GM18873 (cell line): ENCODE results near the gene TMEM163.
"Not testable (repeated sequence)": the region's sequence is repeated elsewhere in the genome, so short reads cannot be mapped to it uniquely, and the experiment has no call there.

Experiments used
- ATAC-seq: cut with Tn5 transposase; IDR thresholded peaks from one replicate; pipeline ENCODE4 v1.9.1; 2021; ENCODE audit warnings: mild to moderate bottlenecking, moderate library complexity, moderate number of reproducible peaks; ENCODE audit not compliant: unreplicated experiment, low FRiP score

The TMEM163 gene

DNA sequence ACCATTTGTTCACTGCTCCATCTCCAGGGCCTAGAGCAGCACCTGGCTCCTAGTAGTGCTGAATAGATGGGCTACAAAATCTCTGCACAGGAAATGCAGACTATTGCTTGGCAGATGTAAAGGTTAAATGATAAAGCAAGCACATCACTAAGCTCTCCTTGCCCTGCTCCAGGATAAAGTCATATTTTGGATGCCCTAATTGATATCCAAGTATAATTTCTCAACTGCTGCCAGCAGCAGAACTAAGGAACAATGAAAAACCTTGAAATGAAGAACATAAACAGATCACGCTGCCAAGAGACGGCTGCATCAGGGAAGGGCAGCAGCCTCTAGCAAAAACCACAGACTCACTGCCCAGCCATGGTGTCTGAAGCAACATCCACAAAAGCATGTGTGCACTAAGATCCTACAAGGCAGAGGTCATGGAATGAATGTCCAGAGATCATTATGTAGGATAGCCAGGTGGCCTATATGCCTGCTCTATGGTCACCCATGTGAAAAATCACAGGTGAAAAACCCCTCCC lies 134.7 kb downstream of the TMEM163 start:
- no peak for ATAC-seq

DNA sequence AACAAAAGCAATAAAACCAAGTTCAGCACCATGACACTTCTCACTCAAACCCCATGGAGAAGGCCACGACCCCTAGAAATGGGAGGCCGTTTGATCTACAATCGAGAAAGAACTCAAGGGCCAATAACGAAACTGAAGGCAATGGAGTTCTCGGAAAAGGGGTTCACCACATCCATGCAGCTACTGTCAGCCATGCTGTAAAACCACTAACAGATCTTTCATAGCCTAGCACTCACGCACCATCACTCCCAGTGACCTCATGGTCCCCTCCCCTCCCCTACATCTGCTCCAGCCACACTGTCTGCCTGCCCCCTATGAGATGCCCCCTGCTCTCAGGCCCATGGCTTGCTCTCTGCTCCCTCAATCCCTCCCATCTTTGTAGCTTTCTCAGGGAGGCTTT lies 135.3 kb downstream of the TMEM163 start:
- no peak for ATAC-seq

DNA sequence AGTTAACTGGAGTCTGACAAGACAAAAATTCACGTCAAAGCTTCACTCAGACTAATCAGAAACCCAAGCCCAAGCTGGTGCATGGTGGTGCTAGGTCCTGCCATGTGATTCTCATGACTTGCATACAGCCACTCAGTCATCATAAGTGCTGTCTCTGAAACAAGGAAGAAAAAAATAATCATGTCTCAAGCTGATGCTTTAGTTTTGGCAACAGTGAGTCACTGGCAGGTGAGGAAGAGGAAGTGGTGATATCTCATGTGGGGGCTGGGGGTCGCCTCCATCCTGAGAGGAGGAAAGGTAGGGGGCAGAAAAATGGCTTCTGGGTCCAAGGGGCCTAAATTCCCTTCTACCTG lies 136.3 kb downstream of the TMEM163 start:
- ATAC-seq = no peak

DNA sequence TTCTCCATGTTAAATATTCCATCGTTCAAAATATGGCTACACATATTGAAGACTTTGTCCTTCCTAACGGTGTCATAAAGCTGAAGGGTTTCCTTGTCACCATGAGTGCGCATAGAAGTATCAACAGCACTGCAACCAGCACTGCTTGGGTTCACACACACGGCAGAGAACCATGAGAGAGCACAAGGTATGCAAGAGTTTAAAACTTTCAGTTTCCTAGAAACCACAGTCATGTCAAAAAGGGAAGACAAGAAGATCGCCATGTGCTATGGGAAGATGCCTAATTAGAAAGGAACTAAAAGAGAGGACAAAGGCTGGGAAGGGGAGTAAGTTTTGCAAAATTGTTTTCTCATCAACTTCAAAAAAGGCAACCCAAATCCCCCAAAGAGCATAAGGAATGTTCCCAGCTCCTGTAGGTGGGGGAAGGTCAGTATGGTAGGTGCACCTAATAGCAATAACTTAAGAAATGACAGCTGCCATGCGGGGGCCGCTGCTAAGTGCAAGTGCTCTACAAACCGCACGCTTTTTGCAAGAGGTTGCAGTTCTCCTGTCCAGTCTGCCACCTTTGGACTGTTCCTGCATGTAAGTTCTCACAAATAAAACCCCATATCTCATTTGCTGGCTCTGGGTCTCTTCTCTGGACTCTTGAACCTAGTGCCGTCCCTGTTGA lies 136.8 kb downstream of the TMEM163 start:
- no peak for ATAC-seq

DNA sequence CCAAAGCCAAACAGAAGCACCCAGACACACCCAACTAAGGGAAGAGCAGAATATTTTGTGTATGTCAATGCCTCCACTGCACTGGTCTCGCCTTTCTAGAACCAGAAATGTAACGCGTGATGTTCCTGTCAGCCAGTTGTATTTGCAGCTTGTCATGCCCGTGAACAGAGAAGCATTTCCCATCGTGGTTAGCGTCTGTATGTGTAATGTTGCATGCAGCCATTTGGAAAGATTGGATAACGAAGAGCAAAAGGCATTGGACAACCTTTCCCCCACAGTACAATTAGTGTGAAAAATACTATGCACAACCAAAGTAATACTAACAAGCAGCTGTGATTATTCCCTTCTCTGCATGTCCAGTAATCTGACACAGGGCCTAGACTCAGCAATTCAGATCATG lies 140.5 kb downstream of the TMEM163 start:
- no peak for ATAC-seq

DNA sequence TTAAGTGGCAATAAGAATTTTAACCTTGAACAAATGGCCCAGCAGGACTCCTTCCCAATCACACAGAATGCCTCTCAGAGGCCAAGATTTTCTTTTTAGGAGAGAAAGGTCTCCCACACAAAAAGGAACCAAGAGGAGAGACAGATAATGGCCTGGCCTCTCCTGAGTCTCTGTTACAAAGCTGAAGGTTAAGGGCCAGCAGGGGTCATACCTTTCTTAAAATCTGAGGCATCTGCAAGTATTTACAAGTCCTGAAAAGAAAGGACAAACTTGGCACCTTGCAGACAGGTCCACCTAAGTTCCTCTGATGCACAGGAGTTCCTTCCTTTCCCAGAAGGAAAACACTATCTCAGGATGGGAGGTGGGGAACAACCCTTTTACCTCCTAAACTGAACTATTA lies 142.3 kb downstream of the TMEM163 start:
- no peak for ATAC-seq

DNA sequence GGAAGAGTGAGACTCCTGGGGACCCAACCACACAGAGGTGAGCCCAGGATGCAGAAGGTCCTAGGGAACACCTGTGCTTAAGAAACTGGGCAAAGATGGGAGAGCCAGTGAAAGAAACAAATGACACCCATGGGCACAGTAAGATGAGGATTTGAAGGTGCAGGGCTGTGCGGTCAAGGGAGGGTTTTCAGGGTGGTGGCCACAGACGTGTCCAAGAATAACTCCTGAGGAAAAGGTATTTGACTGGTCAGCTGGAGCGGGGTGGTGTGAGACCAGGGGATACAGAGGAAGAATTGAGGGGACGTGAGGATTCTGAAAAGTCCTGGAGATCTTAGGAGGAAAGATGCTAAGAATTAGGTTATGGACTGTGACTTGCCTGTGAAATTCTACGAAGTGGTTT lies 142.9 kb downstream of the TMEM163 start:
- ATAC-seq = no peak

DNA sequence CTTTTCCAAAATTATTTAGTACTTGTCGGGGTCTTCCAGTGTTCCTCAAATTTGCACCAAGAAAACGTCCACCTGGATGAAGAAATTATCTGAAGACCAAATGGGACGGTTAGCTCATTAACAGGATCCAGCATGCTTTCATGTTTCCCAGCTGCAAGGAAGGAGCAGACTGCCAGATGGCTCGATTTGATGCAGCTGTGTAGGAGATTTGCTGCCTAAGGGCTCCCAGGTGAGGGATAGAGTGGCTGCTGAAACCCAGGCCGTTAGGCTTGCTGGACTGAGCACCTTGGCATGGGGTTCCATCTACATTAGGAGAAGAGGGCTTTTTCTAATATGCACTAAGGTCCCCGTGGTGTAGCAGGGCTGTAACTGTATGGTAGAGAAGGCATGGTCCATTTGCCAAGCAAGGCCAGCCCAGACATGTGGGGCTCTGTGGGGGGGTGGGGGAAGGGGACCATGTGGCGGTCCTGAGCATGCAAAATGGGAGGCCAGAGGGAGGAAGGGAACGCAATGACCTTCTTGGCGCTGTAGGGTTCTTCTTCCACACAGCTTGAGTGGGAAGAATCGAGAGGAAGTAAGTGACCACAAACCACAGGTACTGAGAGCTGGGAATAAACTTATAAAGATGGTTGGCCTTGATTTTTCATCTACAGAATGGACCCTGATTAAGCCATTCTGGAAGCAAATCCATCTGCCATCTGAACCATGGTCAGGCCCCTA lies 144.0 kb downstream of the TMEM163 start:
- ATAC-seq = no peak

DNA sequence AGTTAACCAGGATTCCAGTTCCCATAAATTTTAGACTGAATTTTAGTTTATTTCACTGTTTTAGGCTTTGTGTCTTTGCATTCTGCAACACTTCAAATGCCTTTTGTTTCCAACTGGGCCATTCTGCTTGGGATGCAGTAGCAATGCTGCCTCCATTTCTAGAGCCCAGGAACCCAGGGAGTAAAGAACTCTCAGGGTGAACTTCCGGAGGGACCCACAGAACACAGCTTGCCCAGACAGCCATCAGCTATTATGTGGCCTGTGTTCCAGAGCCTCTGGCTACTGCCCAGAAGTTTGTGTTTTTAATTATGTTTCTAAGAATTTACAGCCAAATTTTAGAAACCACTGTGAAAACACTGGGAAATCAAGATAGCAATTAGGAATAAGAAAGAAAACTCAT lies 145.1 kb downstream of the TMEM163 start:
- no peak for ATAC-seq

DNA sequence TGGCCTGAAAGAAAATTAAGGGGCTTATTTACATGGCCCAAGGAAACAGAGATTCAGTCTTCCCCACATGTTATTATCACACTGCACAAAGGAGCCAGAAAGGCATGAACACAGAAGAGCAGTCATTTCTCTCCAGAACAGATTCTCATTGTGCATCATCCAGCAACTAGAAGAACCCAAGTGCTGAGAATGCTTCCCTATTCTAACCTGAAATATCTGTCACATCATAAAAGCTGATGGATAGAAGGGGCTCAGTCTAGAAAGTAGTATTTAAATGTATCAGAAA lies 145.8 kb downstream of the TMEM163 start:
- no peak for ATAC-seq

DNA sequence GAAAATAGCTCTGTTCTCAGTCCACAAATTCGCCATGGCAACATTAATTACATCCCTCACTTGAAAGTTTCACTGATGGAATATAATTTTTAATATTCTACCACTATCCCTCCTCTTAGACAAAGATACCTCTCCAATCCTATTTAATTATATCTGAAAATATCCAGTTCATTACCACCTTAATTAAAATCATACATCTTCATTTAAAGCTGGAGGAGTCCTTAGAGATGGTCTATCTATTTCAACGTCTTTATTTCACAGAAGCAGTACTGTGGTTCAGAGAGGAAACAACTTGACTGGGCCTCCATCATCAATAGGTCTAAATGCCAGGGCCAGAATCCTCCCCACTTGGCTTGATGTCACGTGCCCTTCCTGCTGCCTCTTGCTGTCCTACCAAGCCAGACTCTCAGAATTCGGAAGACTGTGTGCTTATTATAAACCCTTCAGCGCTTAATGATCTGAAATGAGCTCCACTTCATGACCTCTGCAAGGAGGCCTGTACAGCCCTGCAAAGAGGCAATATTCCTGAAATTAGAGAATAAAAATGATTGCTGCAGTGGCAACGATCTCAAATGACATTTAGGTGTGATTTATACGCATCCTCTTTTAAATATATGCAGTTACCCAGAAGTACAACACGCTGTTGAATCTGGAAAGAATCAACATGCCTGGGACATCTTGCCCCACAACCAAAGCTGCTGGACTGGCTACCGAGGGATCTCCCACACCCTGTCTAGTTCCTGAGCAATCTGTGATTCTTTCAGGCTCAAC lies 146.3 kb downstream of the TMEM163 start:
- no peak for ATAC-seq

DNA sequence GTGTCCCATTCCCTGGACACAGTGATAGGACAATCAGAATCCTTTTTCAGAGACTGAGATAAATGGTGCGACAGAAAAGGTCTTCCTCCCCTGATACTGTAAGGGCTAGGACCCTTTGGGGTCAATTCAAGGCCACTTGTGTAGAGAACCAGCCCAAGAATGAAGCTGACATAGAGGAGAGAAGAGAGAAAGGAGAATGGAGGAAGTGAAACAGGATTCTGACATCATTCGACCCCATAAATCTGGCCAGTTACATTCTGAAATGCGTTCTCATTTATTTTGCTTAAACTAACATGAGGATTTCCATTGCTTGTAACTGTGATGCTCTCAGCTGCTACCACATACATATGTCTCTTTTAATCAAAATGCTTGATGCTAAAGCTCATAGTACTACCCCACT lies 148.1 kb downstream of the TMEM163 start:
- no peak for ATAC-seq

DNA sequence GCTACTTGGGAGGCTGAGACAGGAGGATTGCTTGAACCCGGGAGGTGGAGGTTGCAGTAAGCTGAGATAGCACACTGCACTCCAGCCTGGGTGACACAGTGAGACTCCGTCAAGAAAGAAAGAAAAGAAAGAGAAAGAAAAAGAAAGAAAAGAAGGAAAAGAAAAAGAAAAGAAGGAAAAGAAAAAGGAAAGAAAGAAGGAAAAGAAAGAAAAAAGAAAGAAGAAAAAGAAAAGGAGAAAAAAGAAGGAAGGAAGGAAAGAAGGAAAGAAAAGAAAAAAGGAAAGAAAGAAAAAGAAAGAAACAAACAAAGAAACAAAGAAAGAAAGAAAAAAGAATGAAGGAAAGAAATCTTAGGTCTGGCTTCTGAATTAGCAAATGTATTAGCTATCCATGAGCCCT lies 150.4 kb downstream of the TMEM163 start:
- no peak for ATAC-seq

DNA sequence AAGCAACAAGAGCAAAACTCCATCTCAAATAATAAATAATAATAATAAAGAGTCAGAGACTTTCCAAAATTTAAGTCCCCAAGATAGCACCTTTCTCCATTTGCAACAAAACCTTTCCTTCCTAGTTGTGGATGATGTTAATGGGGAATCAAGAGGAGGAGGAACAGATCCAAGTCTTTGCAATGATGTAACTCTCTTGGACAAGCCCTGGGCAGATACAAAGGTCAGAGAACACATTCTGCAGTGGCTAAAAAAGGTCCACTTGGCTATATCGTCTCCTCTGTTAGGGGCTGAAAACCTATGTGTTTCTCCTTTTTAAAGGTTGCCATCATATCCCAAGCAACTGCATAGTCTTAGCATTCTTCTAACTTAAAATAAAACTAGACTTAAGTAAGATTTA lies 151.1 kb downstream of the TMEM163 start:
- ATAC-seq = no peak

DNA sequence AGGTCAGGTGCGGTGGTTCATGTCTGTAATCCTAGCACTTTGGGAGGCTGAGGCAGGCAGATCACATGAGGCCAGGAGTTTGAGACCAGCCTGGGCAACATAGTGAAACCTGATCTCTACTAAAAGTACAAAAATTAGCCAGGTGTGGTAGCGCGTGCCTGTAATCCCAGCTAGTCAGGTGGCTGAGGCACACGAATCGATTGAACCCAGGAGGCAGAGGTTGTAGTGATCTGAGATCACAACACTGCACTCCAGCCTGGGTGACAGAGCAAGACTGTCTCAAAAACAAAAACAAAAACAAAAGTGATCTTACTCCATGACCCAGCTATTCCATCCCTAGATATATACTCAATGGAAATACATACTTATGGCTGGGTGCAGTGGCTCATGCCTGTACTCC lies 153.8 kb downstream of the TMEM163 start:
- not testable (repeated sequence) for ATAC-seq

DNA sequence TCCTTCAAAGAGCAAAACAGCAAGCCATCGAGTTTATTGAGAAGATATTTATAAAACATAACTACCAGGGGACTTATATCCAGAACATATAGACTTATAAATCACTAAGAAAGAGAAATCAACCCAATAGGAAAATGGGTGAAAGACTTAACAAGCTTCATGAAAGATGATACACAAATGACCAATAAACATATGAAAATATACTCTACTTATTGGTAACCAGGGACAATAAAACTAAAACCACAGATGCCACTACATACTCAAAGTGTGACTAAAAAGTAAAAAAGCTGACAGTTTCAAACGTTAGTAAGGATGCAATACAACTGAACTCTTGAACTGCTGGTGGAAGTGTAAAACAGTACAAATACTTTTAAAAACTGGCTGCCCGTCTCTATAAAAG lies 154.3 kb downstream of the TMEM163 start:
- ATAC-seq = no peak

DNA sequence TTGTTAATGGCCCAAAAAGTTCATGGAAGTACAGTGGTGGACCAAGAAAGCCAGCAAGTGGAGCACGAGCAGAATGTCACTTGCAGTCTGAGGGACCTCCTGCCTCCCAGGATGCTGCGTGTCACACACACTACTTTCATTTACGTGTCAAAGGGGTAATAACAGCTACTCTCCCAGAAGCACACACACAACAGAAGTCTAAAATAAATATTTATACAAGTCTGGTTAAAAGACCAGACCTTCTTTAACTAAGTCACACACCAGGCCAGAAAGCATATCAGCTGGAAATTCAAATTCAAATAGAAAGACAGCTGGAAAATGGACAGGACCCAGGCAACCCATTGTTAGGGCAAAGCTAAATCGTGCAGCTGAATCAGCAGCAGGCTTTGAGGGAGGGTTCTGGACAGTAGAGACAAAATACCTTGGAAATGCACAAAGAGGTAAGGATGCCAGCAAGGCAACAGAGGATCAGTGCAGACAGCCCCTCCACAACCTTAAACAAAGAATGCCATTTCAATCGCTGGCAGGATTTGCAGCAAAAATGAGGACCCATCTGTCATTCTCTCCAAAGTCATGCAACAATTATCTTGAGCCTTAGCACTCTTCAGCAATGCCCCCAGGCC lies 160.5 kb downstream of the TMEM163 start:
- no peak for ATAC-seq

DNA sequence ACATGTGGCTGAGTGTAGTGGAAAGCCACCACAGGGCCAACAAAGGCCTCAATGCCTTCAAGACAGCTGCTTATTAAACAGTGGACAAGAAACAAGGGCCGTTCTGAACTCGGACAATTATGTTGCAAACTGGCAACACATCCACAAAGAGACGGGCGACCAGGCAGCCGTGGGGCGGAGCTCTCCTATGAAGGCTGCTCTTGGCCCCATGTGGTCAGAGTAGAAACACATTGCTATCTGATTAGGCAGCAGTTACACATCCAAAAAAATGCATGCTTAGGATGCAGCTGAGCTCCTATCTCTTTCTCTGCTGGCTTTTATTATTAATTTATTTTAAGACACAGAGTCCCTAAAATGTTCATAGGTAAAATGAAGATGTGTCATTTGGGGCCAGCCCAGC lies 163.4 kb downstream of the TMEM163 start:
- ATAC-seq = no peak

DNA sequence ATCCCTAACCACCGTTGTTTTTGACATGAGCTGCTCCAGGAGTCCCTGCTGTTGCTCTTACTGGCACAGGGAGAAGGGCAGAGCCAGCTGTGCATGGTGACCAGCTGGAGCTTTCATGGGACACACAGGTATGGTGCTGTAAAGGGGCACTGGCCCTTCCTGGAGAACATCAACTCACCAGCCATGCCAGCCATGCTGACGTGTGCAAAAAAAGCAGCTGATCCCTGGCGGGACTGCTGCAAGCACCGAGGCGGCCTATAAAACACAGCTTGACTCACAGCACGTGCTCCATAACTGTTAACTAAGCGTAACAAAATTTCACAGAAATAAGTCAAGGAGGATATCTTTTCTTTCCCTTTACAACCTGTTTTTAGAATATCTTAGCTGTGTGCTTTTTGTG lies 165.1 kb downstream of the TMEM163 start:
- no peak for ATAC-seq

DNA sequence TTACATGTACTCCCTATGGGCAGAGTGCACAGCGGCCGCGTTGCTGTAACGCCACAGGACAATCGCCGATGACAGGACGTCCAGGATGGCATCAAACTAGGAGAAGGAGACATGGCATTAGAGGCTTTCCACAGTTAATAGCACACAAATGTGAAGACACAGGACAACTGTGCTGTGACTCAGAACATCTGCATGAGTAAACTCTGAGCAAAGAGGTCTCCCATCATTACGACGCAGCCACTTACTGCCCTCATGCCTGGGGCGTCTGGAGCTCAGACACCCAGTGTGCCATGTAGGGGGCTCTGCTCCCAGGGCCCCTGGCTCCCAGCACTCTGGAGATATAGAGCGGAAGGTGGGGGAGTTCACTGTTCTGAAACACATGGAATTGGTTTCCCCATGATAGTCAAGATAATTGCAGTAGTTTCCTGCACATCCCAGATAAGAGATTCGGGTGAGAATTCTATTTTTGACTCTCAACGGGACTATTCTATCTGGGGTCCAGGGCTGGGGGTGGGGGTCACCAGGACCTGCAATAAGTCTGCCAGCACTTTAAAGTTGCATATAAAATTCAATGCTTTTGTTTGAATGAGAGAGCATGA lies 168.1 kb downstream of the TMEM163 start:
- no peak for ATAC-seq

DNA sequence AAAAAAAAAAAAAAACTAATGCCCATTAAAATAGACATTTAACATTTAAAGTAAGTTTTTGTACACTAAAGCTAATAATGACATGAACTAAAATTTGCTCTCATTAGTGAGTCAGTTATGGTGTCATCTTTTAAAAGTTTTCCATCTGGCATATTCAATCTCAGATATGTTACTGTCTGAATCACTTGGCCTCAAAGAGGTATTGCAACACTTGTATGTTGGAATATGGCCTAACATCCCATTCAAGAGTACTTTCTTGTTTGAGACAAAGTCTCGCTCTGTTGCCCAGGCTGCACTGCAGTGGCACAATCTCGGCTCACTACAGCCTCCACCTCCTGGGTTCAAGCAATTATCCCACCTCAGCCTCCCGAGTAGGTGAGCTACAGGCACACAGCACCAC lies 169.7 kb downstream of the TMEM163 start:
- ATAC-seq = no peak
